Measurements from ENCODE around the gene RDM1. TPM values are rescaled to one million over a fixed set of nuclear protein-coding genes. Genes with fewer than 3 reads are reported as not detected.

The RDM1 gene
- total and polyA plus RNA-seq, 2 experiments from 2014 or later, result 3.9 to 8.8 TPM

GRCh38 chr17:35948092-35948491 lies 17.5 kb upstream of the RDM1 start:
- H3K4me2 ChIP-seq, result no peak overlapping the region
- H3K27ac ChIP-seq (ENCODE audit: low read depth), result no peak overlapping the region
- H3K79me2 ChIP-seq (replicated peaks; ENCODE audit: insufficient read depth), result no peaks in the 10 kb centered on the region
- no peaks in the 10 kb centered on the region for H3K27me3 ChIP-seq (ENCODE audit: insufficient read depth)
- no peaks in the 10 kb centered on the region; the same call in 2 of the 3 replicates for H3K4me1 Mint-ChIP-seq
- no peaks in the 10 kb centered on the region for H3K36me3 ChIP-seq (ENCODE audit: insufficient read depth)
- H3K27ac Mint-ChIP-seq, result no peak overlapping the region
- no peaks in the 10 kb centered on the region for H3K36me3 Mint-ChIP-seq (ENCODE audit: low read depth)
- no peak overlapping the region for H3K4me3 Mint-ChIP-seq
- no peaks in the 10 kb centered on the region; the same call in 1 of the 2 replicates for H3K4me1 ChIP-seq (ENCODE audit: insufficient read depth)
- H3K9me2 ChIP-seq (ENCODE audit: insufficient read depth), result no peaks in the 10 kb centered on the region
- H3K9me3 Mint-ChIP-seq, result no peaks in the 10 kb centered on the region
- no peak overlapping the region for H3K4me3 ChIP-seq
- no peak for DNase-seq (ENCODE audit: low spot score)
- TF ChIP-seq, protein P1, sequence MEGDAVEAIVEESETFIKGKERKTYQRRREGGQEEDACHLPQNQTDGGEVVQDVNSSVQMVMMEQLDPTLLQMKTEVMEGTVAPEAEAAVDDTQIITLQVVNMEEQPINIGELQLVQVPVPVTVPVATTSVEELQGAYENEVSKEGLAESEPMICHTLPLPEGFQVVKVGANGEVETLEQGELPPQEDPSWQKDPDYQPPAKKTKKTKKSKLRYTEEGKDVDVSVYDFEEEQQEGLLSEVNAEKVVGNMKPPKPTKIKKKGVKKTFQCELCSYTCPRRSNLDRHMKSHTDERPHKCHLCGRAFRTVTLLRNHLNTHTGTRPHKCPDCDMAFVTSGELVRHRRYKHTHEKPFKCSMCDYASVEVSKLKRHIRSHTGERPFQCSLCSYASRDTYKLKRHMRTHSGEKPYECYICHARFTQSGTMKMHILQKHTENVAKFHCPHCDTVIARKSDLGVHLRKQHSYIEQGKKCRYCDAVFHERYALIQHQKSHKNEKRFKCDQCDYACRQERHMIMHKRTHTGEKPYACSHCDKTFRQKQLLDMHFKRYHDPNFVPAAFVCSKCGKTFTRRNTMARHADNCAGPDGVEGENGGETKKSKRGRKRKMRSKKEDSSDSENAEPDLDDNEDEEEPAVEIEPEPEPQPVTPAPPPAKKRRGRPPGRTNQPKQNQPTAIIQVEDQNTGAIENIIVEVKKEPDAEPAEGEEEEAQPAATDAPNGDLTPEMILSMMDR (conservative IDR thresholded peaks at IDR 0.05; ENCODE audit: low read depth in 2 of 2), result 0 out of 4 replicates have a peak, but pooled peaks of 1 of the 2 experiments have one; percentile 1
- TF ChIP-seq STAT1 (IDR thresholded peaks at IDR 0.05; ENCODE audit: unreplicated experiment), result no peak
- no peaks in the 10 kb centered on the region for H4K20me1 ChIP-seq (replicated peaks; ENCODE audit: insufficient read depth)
- no peak for ATAC-seq
- no peaks in the 10 kb centered on the region for H3K27me3 Mint-ChIP-seq (ENCODE audit: insufficient read depth, low read depth, poor library complexity)
- no peak overlapping the region for H2AFZ ChIP-seq
- H3F3A ChIP-seq (replicated peaks; ENCODE audit: low read depth), result no peaks in the 10 kb centered on the region

- TF ChIP-seq EZH2phosphoT487 (IDR thresholded peaks at IDR 0.05; ENCODE audit: unreplicated experiment), result no peak
- no peak for TF ChIP-seq POLR2AphosphoS5 (IDR thresholded peaks at IDR 0.05; ENCODE audit: low read depth)
- no peak for TF ChIP-seq NANOG (IDR thresholded peaks at IDR 0.05; ENCODE audit: borderline replicate concordance)
- TF ChIP-seq, protein P1 (conservative IDR thresholded peaks at IDR 0.05; ENCODE audit: low read depth in 2 of 2), result peak; percentile 81 to 90
- no peak for TF ChIP-seq EZH2 (IDR thresholded peaks at IDR 0.05; ENCODE audit: low read depth, unreplicated experiment)
- TF ChIP-seq JUNB (IDR thresholded peaks at IDR 0.05; ENCODE audit: unreplicated experiment), result no peak
- TF ChIP-seq CREB1 (CRISPR knock-in tag; IDR thresholded peaks at IDR 0.05; ENCODE audit: low read depth), result no peak
- no peak for TF ChIP-seq STAT1 (IDR thresholded peaks at IDR 0.05; ENCODE audit: unreplicated experiment)
- Histone ChIP-seq H3K9me2 (ENCODE audit: insufficient read depth) (no peaks in the 10 kb centered on the region), H3K4me2 (no peak overlapping the region), H3K4me3 (no peak overlapping the region), H3K27ac (ENCODE audit: low read depth) (no peak overlapping the region), H3K36me3 (ENCODE audit: insufficient read depth) (no peaks in the 10 kb centered on the region), H2AFZ (peak overlapping the region; percentile 92), H3K27me3 (ENCODE audit: insufficient read depth) (no peaks in the 10 kb centered on the region), H3K4me1 (ENCODE audit: insufficient read depth) (no peaks in the 10 kb centered on the region), H3K79me2 (replicated peaks; ENCODE audit: insufficient read depth) (no peaks in the 10 kb centered on the region), H3F3A (replicated peaks; ENCODE audit: low read depth) (no peaks in the 10 kb centered on the region), H4K20me1 (replicated peaks; ENCODE audit: insufficient read depth) (no peaks in the 10 kb centered on the region)
- H3K9me3 Mint-ChIP-seq, result no peaks in the 10 kb centered on the region
- ATAC-seq (peak; percentile 96), DNase-seq (ENCODE audit: low spot score) (peak; percentile 90)
- H3K4me1 Mint-ChIP-seq, result no peaks in the 10 kb centered on the region
- H3K36me3 Mint-ChIP-seq (ENCODE audit: low read depth), result no peaks in the 10 kb centered on the region
- no peak overlapping the region for H3K4me3 Mint-ChIP-seq
- H3K27me3 Mint-ChIP-seq (ENCODE audit: insufficient read depth, low read depth, poor library complexity), result no peaks in the 10 kb centered on the region
- no peak overlapping the region for H3K27ac Mint-ChIP-seq
Measured at GRCh38 chr17:35947156-35947585, 16.6 kb upstream of the RDM1 start.
